HepG2 (cell line): ENCODE results near the gene SPOP. TPM values are rescaled to one million over a fixed set of nuclear protein-coding genes. Genes with fewer than 3 reads are reported as not detected.

Source experiments
- GPBP1L1 ChIP-seq: sonication (generic); formaldehyde crosslinking; IDR thresholded peaks from 2 replicates; pipeline ENCODE4 v1.5.0; 2020; ENCODE audit warnings: mild to moderate bottlenecking, missing genetic modification reagents
- LCORL ChIP-seq, 2 experiments: fragments of 450-650 bp in 1 of 2; sonication (generic) in 1 of 2; formaldehyde crosslinking in 1 of 2; IDR thresholded peaks; 2 replicates each; pipeline versions ENCODE4 v1.5.0 to v1.6.1; 2017 to 2020; ENCODE audit warnings: antibody characterized with exemption in 1 of 2, missing genetic modification reagents in 1 of 2
- LRRFIP1 ChIP-seq: sonication (generic); formaldehyde crosslinking; conservative IDR thresholded peaks from 2 replicates; pipeline ENCODE4 v1.4.0; 2020; ENCODE audit warnings: missing genetic modification reagents
- PATZ1 ChIP-seq: sonication (generic); formaldehyde crosslinking; IDR thresholded peaks from 2 replicates; pipeline ENCODE4 v1.4.0; 2020; ENCODE audit warnings: missing genetic modification reagents
- PHF21A ChIP-seq: sonication (generic); formaldehyde crosslinking; IDR thresholded peaks from 2 replicates; pipeline ENCODE4 v1.5.0; 2020; ENCODE audit warnings: mild to moderate bottlenecking, missing genetic modification reagents
- ZBTB40 ChIP-seq, 2 experiments: fragments of 450-650 bp in 1 of 2; sonication (generic) in 1 of 2; formaldehyde crosslinking in 1 of 2; IDR thresholded peaks; 2 replicates each; pipeline versions ENCODE4 v1.6.1 to v1.8.0; 2016 to 2022; ENCODE audit warnings: antibody characterized with exemption in 1 of 2, mild to moderate bottlenecking in 1 of 2, missing genetic modification reagents in 1 of 2
- ZNF274 ChIP-seq: sonication (generic); formaldehyde crosslinking; IDR thresholded peaks from 2 replicates; pipeline ENCODE4 v1.5.1; 2020; ENCODE audit warnings: mild to moderate bottlenecking, missing genetic modification reagents
- ZNF337 ChIP-seq: sonication (generic); formaldehyde crosslinking; IDR thresholded peaks from 2 replicates; pipeline ENCODE4 v1.5.1; 2020; ENCODE audit warnings: missing genetic modification reagents, low read depth, mild to moderate bottlenecking, borderline replicate concordance
- ZNF724P ChIP-seq: sonication (generic); formaldehyde crosslinking; IDR thresholded peaks from 2 replicates; pipeline ENCODE4 v1.8.0; 2022; ENCODE audit warnings: missing genetic modification reagents, borderline replicate concordance
- ZNF780A ChIP-seq: sonication (generic); formaldehyde crosslinking; IDR thresholded peaks from 2 replicates; pipeline ENCODE4 v1.8.0; 2022; ENCODE audit warnings: mild to moderate bottlenecking, missing genetic modification reagents, moderate library complexity
- polyA plus RNA-seq, 8 experiments: library from polyadenylated mRNA; depleted of rRNA in 3 of 8; stranded (reverse) in 7 of 8; unstranded in 1 of 8; fragments of >200 nt; fragmentation: Illumina TruSeq in 4 of 8; extraction: Trizol in 4 of 8; gene quantifications; 2 replicates each; pipeline versions ENCODE4 v1.2.1 to v1.2.3, GENCODE V29; 2011 to 2016; ENCODE audit warnings: low read depth in 4 of 8, missing spikeins in 1 of 8, mixed read lengths in 1 of 8; ENCODE audit not compliant: insufficient read depth in 1 of 8
- total RNA-seq, 5 experiments: library from RNA; depleted of rRNA; stranded (reverse); fragments of >200 nt; fragmentation: Illumina TruSeq; extraction: Trizol; gene quantifications; 2 replicates each; pipeline ENCODE4 v1.2.3, GENCODE V29; 2016; ENCODE audit warnings: low read depth in 1 of 5

The SPOP gene
- total and polyA plus RNA-seq, 2 of the 13 experiments (the other 11 are each of a cell fraction or from before 2014, with no cell fraction given): 52.8 to 60.8 TPM

- TF ChIP-seq LRRFIP1 (CRISPR knock-in tag): 0 out of 2 replicates have a peak, but pooled peaks have one; percentile 70
- TF ChIP-seq ZNF337 (CRISPR knock-in tag): peak; percentile 69; the same call in 1 of the 2 replicates
- no peak for TF ChIP-seq ZNF724P (CRISPR knock-in tag)
- no peak for TF ChIP-seq GPBP1L1 (CRISPR knock-in tag)
- no peak for TF ChIP-seq LCORL (IDR thresholded peaks at IDR 0.05)
- peak; percentile 83 for TF ChIP-seq LCORL (CRISPR knock-in tag; IDR thresholded peaks at IDR 0.05)
- TF ChIP-seq ZNF274 (CRISPR knock-in tag): peak; percentile 89
- no peak for TF ChIP-seq ZNF780A (CRISPR knock-in tag)
- TF ChIP-seq ZBTB40 (IDR thresholded peaks at IDR 0.05): no peak
- TF ChIP-seq ZBTB40 (CRISPR knock-in tag; IDR thresholded peaks at IDR 0.05): peak; percentile 67
- 0 out of 2 replicates have a peak, but pooled peaks have one; percentile 57 for TF ChIP-seq PHF21A (CRISPR knock-in tag)
- peak; percentile 60 for TF ChIP-seq PATZ1
Observed at GRCh38 chr17:49567871-49568694, 109.8 kb downstream of the SPOP start (continued).
